ENCODE measurements around the gene TMC7. TPM values are rescaled to one million over a fixed set of nuclear protein-coding genes. Genes with fewer than 3 reads are reported as not detected.

TMC7 gene
- total RNA-seq, 1 experiment from 2014 or later: 4.3 TPM

DNA sequence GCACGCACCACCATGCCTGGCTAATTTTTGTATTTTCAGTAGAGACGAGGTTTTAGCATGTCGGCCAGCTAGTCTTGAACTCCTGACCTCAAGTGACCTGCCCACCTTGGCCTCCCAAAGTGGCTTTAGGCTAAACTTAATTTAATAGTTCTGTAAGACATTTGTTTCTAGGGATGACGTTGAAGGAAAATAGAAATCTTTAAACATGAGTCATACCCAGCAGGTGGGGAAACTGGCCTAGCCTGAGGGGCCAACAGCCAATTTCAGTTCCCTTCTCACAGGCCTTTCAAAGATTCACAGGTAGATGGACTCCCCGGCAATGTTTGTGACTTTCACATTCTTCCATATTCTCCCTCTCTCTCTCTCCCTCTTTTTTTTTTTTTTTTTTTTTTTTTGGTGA, 111.9 kb downstream of the TMC7 start:
- Histone ChIP-seq H3K18ac (ENCODE audit: insufficient read length, low read depth, low read length) (no peak overlapping the region), H3K4me2 (ENCODE audit: insufficient read depth, insufficient read length, low read length) (no peak overlapping the region), H3K79me1 (ENCODE audit: insufficient read depth, low read depth, low read length, poor library complexity, severe bottlenecking) (no peaks in the 10 kb centered on the region), H2BK5ac (ENCODE audit: insufficient read length, low read length) (no peak overlapping the region), H3K14ac (ENCODE audit: insufficient read depth, low read length) (no peak overlapping the region), H2BK12ac (ENCODE audit: insufficient read length, low read depth, low read length) (no peak overlapping the region), H3K79me2 (ENCODE audit: insufficient read depth, low read length) (no peaks in the 10 kb centered on the region), H3K4me1 (ENCODE audit: insufficient read depth, low read length) (no peaks in the 10 kb centered on the region), H3K4ac (ENCODE audit: low read depth, low read length) (no peak overlapping the region), H3K23ac (ENCODE audit: insufficient read length, low read depth, low read length) (no peak overlapping the region), H3T11ph (ENCODE audit: low read length) (no peak overlapping the region), H4K8ac (replicated peaks; ENCODE audit: insufficient read length, low read depth, low read length) (no peak overlapping the region), H2BK15ac (ENCODE audit: low read depth, low read length) (no peak overlapping the region), H3K27me3 (ENCODE audit: insufficient read depth, low read length) (no peaks in the 10 kb centered on the region), H3K9me3 (ENCODE audit: control insufficient read depth, low read depth, low read length) (no peaks in the 10 kb centered on the region), H2AK5ac (ENCODE audit: insufficient read length, low read length) (no peak overlapping the region), H3K9ac (ENCODE audit: extremely low read depth, insufficient read length, low read length) (no peak overlapping the region), H2BK20ac (ENCODE audit: low read depth, low read length, poor library complexity, severe bottlenecking) (no peak overlapping the region), H4K20me1 (ENCODE audit: control insufficient read depth, insufficient read depth, insufficient read length) (no peaks in the 10 kb centered on the region), H2BK120ac (ENCODE audit: low read depth, low read length, poor library complexity, severe bottlenecking) (no peak overlapping the region), H4K91ac (ENCODE audit: insufficient read length, low read depth, low read length) (no peak overlapping the region), H3K56ac (ENCODE audit: insufficient read length, low read depth, low read length) (no peak overlapping the region), H3K23me2 (ENCODE audit: insufficient read length, low read depth, low read length, poor library complexity, severe bottlenecking) (no peaks in the 10 kb centered on the region), H4K5ac (ENCODE audit: insufficient read length, low read depth, low read length) (no peak overlapping the region), H3K27ac (ENCODE audit: insufficient read length, low read depth, low read length) (no peak overlapping the region), H2AFZ (ENCODE audit: low read length) (no peak overlapping the region)
- no CpG with 5 or more reads among the region's 5 CpGs for WGBS (ENCODE audit: extremely low coverage, insufficient read length, low lambda C conversion rate)
- peaks cover 0 to 2% (median 0%) of the 10 kb centered on the region in 3 experiments; a peak in 3 of 7 replicates for H3K36me3 Mint-ChIP-seq (ENCODE audit: insufficient read depth in 1 of 3, low read depth in 3 of 3)
- H3K9me3 Mint-ChIP-seq: peaks cover 5 to 8% of the 10 kb centered on the region in 2 experiments; a peak in 4 of 5 replicates
- TF ChIP-seq, protein P1, sequence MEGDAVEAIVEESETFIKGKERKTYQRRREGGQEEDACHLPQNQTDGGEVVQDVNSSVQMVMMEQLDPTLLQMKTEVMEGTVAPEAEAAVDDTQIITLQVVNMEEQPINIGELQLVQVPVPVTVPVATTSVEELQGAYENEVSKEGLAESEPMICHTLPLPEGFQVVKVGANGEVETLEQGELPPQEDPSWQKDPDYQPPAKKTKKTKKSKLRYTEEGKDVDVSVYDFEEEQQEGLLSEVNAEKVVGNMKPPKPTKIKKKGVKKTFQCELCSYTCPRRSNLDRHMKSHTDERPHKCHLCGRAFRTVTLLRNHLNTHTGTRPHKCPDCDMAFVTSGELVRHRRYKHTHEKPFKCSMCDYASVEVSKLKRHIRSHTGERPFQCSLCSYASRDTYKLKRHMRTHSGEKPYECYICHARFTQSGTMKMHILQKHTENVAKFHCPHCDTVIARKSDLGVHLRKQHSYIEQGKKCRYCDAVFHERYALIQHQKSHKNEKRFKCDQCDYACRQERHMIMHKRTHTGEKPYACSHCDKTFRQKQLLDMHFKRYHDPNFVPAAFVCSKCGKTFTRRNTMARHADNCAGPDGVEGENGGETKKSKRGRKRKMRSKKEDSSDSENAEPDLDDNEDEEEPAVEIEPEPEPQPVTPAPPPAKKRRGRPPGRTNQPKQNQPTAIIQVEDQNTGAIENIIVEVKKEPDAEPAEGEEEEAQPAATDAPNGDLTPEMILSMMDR (conservative IDR thresholded peaks at IDR 0.05): no peak
- no peak overlapping the region for H3K4me3 Mint-ChIP-seq
- DNase-seq: peak; percentile 68
- peak overlapping the region in 1 of 3 experiments; percentile 85; a peak in 2 of 7 replicates for H3K27ac Mint-ChIP-seq
- peaks cover 2% of the 10 kb centered on the region; the same call in 1 of the 2 replicates for H3K27me3 Mint-ChIP-seq (ENCODE audit: low read depth)
- H3K4me1 Mint-ChIP-seq: peaks cover 5 to 6% of the 10 kb centered on the region in 2 experiments; a peak in 2 of 4 replicates
